DOHH2 (cell line): Measurements from ENCODE around the gene PANX3.

Experiments used
- CTCF ChIP-seq: fragments of 200-600 bp; sonication (generic); IDR thresholded peaks from one replicate; pipeline ENCODE4 v1.5.1; 2014; ENCODE audit warnings: antibody characterized with exemption, mild to moderate bottlenecking, low read depth, low read length; ENCODE audit not compliant: poor library complexity, severe bottlenecking
- EZH2phosphoT487 ChIP-seq: fragments of 200-600 bp; sonication (generic); IDR thresholded peaks from 2 replicates; pipeline ENCODE4 v1.6.1; 2017; ENCODE audit warnings: borderline replicate concordance, mild to moderate bottlenecking, antibody characterized with exemption, low read length, moderate library complexity, mixed read lengths

- TF ChIP-seq CTCF = no peak
- TF ChIP-seq EZH2phosphoT487 = no peak
Observed at GRCh38 chr11:124633355-124633754, 22.1 kb downstream of the PANX3 start.
